WERI-Rb-1 (cell line): ENCODE results near the gene PAK1.
"Not testable (repeated sequence)": the region's sequence is repeated elsewhere in the genome, so short reads cannot be mapped to it uniquely, and the experiment has no call there.

Experiments
- DNase-seq: peaks from one replicate; pipeline ENCODE4 v3.0.0-alpha.2; 2020
- H3K27ac ChIP-seq: fragments of 250-450 bp; sonication (Bioruptor Pico); 2 replicates; pipeline ENCODE4 v1.5.1; 2020; ENCODE audit warnings: mild to moderate bottlenecking, moderate library complexity
- H3K27me3 ChIP-seq: fragments of 250-450 bp; sonication (Bioruptor Pico); 2 replicates; pipeline ENCODE4 v1.5.1; 2021; ENCODE audit warnings: mild to moderate bottlenecking, low read depth, moderate library complexity; ENCODE audit not compliant: insufficient read depth, severe bottlenecking
- H3K36me3 ChIP-seq: fragments of 250-450 bp; sonication (Bioruptor Pico); 2 replicates; pipeline ENCODE4 v1.5.1; 2020; ENCODE audit warnings: mild to moderate bottlenecking, moderate library complexity
- H3K4me3 ChIP-seq: 2 replicates; pipeline ENCODE4 v1.5.1; 2011; ENCODE audit warnings: low read depth, mild to moderate bottlenecking, control low read depth, low read length
- H3K9me3 ChIP-seq: fragments of 250-450 bp; sonication (Bioruptor Pico); 2 replicates; pipeline ENCODE4 v1.5.1; 2021; ENCODE audit warnings: mild to moderate bottlenecking, moderate library complexity; ENCODE audit not compliant: severe bottlenecking
- TF ChIP-seq, protein P1 (sequence below): IDR thresholded peaks from 2 replicates; pipeline ENCODE4 v1.5.1; 2011; ENCODE audit warnings: low read depth, mild to moderate bottlenecking, control low read depth, inconsistent platforms, low read length

Gene PAK1

DNA sequence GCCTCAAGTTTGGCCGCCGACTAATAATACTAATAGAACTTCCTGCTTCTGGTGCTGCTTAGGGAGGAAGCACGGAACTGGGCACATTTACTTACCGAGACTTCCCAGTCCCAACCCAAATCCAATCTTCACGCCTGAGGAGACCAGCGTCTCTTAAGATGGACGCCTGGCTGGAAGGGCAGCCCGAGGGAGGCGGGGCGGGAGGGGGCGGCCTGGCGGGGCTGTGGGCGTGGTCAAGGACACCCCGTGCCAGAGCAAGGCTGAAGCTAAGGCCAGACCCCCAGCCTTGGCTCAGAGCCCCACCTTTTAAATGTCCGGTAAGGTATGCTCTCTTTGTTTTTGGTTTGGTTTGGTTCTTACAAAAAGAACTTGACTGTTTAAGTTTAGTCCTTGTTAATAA is 172.4 kb downstream of the PAK1 start, which contains the start of gene GDPD4:
GDPD4 (minus strand) TSS at position 177 of the 400 bp plus-strand sequence. CDS start 16,549 bp downstream, outside the sequence.
- H3K27ac ChIP-seq: no peak within 1 kb of the TSS
- H3K27me3 ChIP-seq: no peaks in the 10 kb centered on the region
- H3K4me3 ChIP-seq: no peak within 1 kb of the TSS

DNA sequence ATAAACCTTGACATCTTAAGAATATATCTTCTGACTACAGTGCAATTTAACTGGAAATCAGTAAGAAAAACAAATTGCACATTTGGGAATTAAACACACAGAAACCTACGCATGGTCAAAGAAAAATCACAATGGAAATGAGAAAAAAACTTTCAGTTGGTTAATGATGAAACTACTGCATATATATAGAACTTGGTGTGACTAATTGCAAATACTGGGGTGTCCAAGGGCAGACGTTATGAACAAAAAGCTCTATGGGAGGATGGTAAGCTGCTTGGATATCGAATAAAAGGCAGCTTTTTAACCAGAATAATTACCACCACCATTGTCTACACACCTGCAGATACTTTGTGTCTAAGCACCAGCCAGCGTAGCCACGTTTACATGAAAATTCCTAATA is 173.2 kb downstream of the PAK1 start:
- Histone ChIP-seq H3K9me3 (no peaks in the 10 kb centered on the region), H3K4me3 (no peak overlapping the region), H3K27me3 (no peaks in the 10 kb centered on the region), H3K27ac (no peak overlapping the region), H3K36me3 (no peaks in the 10 kb centered on the region)
- no peak for DNase-seq
- TF ChIP-seq, protein P1, sequence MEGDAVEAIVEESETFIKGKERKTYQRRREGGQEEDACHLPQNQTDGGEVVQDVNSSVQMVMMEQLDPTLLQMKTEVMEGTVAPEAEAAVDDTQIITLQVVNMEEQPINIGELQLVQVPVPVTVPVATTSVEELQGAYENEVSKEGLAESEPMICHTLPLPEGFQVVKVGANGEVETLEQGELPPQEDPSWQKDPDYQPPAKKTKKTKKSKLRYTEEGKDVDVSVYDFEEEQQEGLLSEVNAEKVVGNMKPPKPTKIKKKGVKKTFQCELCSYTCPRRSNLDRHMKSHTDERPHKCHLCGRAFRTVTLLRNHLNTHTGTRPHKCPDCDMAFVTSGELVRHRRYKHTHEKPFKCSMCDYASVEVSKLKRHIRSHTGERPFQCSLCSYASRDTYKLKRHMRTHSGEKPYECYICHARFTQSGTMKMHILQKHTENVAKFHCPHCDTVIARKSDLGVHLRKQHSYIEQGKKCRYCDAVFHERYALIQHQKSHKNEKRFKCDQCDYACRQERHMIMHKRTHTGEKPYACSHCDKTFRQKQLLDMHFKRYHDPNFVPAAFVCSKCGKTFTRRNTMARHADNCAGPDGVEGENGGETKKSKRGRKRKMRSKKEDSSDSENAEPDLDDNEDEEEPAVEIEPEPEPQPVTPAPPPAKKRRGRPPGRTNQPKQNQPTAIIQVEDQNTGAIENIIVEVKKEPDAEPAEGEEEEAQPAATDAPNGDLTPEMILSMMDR: no peak

More for the DNA sequence above, 172.4 kb downstream of the PAK1 start, which contains the start of gene GDPD4:
- TF ChIP-seq, protein P1: no peak
- H3K9me3 ChIP-seq: no peaks in the 10 kb centered on the region
- H3K36me3 ChIP-seq: no peaks in the 10 kb centered on the region
- DNase-seq: no peak

DNA sequence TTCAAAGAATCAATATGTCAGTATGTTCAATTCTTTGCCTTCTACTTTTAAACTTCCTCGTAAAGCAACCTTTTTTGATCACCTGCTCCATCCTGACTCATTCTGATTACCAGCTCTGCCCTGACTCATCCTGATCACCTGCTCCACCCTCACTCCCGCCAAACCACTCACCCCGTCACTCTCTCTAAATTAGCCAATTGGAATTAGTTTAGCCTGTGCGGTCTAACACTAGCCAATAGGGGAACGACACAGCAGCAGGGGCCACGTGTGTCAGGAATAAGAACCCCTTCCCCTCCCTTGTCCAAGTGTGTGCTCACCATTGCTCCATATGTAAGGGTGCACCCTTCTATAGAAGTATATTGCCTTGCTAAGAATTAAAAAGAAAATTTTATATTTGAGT is 173.9 kb downstream of the PAK1 start:
- not testable (repeated sequence) for H3K27me3 ChIP-seq, H3K27ac ChIP-seq, DNase-seq, H3K9me3 ChIP-seq, H3K36me3 ChIP-seq, H3K4me3 ChIP-seq

DNA sequence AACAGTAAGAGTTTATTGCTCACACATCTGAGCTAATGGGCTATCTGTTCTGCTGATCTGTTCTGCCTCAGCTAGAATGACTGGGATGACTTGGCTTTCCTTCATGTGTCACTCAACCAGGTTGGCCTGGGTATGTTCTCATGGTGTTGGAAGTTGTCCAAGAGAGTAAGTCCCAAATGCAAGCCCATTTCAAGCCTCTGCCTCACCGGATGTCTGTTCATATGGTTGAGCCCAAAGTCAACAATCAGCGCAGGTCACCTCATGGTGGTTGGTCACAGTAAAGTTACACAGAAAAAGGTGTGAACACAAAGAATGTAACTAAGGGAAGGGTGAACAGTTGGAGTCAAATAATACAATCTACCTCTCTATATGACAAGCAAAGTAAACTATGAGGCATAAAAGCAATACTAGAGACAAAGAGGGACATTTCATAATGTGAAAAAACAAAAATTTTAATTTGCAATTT is 174.3 kb downstream of the PAK1 start:
- TF ChIP-seq, protein P1: no peak
- no peaks in the 10 kb centered on the region for H3K9me3 ChIP-seq
- no peaks in the 10 kb centered on the region for H3K27me3 ChIP-seq
- H3K4me3 ChIP-seq: no peak overlapping the region
- no peak overlapping the region for H3K27ac ChIP-seq
- H3K36me3 ChIP-seq: no peaks in the 10 kb centered on the region
- no peak for DNase-seq

DNA sequence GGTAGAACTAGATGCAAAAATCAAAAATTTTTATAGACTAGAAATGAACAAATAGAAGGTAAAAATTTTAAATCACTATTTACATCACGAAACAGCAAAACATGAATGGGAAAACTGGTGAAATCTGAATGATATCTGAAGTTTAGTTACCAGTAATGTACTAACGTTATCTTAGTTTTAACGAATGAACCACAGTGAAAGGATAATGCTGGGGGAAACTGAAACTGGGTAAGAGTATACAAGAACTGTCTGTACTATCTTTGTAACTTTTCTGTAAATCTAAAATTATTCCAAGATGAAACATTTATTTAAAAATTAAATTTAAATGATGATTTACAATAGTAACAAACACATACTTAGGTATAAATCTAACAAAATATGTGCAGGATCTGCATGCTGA is 179.9 kb downstream of the PAK1 start:
- Histone ChIP-seq H3K4me3 (no peak overlapping the region), H3K27me3 (no peaks in the 10 kb centered on the region), H3K27ac (no peak overlapping the region), H3K36me3 (no peaks in the 10 kb centered on the region), H3K9me3 (no peaks in the 10 kb centered on the region)
- TF ChIP-seq, protein P1: no peak
- DNase-seq: no peak

DNA sequence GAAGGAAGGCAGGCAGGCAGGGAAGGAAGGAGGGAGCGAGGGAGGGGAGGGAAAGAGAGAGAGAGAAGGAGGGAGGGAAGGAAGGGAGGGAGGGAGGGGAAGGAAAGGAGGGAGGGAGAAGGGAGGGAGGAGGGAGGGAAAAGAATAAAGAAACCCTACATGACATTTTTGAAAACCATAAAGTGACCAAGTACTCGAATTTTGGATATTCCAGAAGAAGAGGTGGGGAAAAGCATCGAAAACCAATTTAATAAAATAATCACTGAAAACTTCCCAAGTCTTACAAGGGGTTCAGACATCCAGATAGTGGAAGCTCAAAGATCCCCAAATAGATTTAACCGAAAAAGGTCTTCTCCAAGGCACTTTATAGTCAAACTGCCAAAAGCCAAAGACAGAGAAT is 184.2 kb downstream of the PAK1 start:
- no peak for DNase-seq
- H3K9me3 ChIP-seq: no peaks in the 10 kb centered on the region
- TF ChIP-seq, protein P1: no peak

More for the DNA sequence above, 184.2 kb downstream of the PAK1 start:
- H3K27ac ChIP-seq: no peak overlapping the region
- H3K4me3 ChIP-seq: no peak overlapping the region
- H3K36me3 ChIP-seq: no peaks in the 10 kb centered on the region
- no peaks in the 10 kb centered on the region for H3K27me3 ChIP-seq
